RCC 7860 (cell line): ENCODE results near the gene EDDM3A.
"Not testable (repeated sequence)": the region's sequence is repeated elsewhere in the genome, so short reads cannot be mapped to it uniquely, and the experiment has no call there.

Source experiments
- DNase-seq: peaks from one replicate; pipeline ENCODE4 v3.0.0-alpha.2; 2015; ENCODE audit warnings: low spot score
- FAIRE-seq: peaks from 2 replicates; lab custom pipeline; 2012; peaks lifted over from hg19 to GRCh38; lab: Jason Lieb, UNC

Gene EDDM3A

DNA sequence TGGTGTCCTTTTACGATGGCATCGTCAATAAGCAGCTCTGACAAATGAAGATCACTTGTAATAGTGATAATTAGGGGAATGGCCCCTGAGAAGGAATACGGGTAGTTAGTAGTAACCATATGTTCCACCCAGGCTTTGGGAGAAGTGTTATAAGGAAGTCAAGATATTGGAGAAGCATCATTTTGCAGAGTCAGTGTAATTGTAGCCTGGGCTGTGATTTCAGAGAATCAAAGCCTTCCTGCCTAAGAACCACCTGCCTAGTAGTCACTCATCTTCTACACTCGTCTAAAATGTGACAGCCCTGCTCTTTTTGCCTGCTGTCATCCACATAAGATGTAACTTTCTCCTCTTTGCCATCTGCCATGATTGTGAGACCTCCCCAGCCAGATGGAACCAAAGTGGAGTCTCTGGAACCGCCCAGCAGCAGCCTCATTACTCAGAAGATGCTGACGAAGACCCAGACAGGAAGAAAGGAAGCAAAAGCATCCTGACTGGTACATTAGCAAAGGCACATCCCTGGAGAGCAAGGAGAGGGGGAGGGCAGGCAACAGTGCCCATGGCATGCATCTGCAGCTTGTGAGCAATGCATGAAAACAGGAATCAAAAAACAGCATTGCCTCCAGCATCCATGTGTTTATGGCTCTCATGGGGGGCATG is 12.6 kb upstream of the EDDM3A start:
- FAIRE-seq (no peak), DNase-seq (no peak)

DNA sequence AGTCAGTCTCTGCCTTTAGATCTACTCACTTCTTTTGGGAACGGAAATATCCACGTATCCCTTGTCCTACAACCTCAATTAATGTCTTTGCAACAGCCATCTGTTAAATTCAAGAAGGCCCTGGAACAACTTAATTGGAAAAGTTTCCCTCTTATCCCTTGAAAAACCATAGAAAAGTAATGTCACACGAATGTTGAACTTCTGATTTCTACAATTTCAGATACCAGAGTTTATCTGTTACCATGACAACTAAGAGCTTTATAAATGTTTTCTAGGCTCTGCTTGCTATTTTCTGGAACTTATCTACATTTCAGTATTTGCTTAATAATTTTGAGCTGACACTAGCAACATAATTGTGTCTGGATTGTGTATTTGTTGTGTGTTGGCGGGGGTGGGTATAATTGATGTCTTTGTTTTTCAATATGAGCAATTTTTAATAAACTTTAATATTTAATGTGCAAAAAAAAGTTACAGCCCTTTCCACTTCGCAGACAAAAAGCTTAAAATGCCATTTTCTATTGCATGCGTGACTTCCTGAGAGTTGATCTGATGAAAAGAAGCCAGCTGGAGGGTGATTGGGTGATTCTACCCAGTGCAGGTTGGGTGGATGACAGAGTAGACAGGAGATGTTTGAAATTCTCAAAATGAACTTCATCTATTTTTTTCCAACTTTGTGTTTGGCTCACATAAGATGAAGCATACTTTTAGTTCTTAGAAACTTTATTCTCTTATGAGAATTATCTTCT is 11.8 kb upstream of the EDDM3A start:
- FAIRE-seq (no peak), DNase-seq (no peak)

GRCh38 chr14:20734430-20734806 is 11.3 kb upstream of the EDDM3A start:
- FAIRE-seq: no peak
- DNase-seq: no peak

DNA sequence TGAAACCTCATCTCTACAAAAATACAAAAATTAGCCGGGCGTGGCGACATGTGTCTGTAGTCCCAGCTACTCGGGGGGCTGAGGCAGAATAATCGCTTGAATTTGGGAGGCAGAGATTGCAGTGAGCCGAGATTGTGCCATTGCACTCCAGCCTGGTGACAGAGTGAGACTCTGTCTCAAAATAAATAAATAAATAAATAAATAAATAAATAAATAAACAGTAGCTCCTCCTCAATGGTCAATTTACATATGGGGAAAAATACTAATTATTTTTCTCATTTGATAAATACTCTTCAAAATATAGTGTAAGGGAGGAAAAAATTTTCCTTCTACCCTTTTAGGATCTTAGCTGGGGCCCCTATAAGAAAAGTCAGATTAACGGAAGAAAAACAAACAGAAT is 7.4 kb upstream of the EDDM3A start:
- not testable (repeated sequence) for DNase-seq, FAIRE-seq

DNA sequence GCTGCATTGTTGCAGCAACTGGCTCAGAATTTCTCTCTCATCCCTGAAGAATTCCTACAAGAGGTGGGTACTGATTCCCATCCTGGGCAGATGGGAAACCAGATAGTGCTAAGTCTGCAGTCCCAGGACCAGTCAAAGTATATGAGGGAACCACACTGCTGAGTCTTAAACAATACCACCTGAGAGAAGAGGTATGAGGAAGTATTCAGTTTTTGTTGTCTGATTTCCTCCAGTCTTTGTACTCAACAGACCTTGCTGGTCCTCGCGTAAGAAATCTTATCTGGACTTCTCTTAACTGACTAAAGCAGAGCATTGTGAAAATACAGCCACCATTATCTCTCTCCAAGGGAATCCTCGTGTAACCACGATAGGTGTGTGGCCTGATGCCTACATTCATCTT is 3.6 kb upstream of the EDDM3A start:
- no peak for FAIRE-seq
- DNase-seq: no peak

- no peak for DNase-seq
- FAIRE-seq: no peak
Observed at GRCh38 chr14:20743556-20743955, 2.1 kb upstream of the EDDM3A start.

- DNase-seq (no peak), FAIRE-seq (no peak)
Observed at GRCh38 chr14:20746566-20746965, 879 bp downstream of the EDDM3A start.

DNA sequence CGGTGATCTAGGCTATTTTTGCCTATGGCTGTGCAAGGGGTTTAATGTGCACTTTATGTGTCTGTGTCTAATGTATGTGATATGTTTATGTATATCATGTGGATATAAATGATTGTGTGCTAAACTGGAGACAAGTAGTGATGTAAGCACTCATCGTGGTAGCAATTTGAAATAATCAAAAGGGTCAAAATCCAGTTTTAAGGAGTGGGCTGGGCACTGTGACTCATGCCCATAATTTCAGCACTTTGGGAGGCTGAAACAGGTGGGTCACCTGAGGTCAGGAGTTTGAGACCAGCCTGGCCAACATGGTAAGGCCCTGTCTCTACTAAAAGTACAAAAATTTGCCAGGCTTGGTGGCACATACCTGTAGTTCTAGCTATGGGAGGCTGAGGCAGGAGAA is 2.8 kb downstream of the EDDM3A start:
- DNase-seq (no peak), FAIRE-seq (no peak)

DNA sequence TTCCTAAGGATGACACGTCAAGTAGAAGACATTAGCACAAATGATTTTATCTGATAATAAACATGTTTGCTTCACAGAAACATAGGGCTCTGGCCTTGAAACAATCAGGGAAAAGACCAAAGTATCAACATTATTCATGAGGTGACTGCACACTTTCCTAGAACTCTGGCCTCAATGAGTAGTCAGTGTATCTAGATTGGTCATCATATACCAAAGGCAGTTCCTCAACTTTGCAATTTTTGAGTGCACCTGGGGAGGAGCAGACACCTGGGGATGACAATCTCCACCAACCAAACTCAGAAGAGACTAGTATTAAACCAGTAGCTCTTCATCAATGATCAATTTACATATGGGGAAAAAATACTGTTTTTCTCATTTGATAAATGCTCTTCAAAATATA is 4.5 kb downstream of the EDDM3A start:
- FAIRE-seq: no peak
- DNase-seq: no peak

DNA sequence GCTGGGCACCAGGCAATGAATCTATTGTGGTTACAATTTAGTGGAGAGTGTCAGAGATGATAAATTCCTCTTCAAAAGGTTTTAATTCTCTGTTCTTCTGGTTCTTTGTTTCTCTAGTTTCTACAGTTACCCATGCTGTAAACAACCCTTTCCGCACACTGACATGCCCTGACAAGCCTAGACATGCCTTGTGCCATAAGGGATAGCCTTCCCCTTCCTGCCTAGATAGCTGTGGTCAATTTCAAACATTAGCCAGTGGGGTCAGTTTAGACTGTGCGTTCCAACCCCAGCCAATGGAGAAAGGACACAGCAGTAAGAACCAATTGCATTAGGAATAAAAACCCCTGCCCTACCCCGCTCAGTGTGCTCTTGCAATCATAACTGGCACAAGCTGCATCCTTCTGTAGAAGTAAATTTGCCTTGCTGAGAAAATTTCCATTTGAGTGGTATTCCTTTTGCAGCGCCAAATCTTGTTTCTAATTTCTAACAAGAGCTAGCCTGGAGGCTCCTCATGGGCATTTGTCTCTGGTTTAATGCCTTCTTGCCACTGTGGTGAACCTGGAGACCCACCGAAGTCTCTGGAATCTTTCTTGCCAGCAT is 6.4 kb downstream of the EDDM3A start:
- DNase-seq (no peak), FAIRE-seq (no peak)

DNA sequence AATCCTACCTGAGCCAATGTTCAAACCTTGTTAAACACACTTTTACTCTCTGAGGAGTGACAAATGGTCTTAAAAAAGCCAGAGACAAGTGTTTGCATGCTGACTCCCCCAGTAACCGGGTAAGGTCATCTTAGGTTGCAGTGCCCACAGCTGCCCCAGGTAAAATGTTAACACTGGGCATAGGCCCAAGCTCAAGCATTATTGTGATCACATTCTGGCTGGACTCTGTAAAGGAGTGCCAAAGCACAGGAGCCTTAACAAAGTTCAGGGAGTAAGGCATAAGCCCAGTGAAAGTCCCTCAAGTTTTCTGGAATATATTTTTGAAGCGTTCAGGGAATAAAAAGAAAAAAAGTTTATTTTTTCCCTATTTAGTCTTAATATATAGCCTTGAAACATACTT is 8.6 kb downstream of the EDDM3A start:
- no peak for FAIRE-seq
- no peak for DNase-seq

DNA sequence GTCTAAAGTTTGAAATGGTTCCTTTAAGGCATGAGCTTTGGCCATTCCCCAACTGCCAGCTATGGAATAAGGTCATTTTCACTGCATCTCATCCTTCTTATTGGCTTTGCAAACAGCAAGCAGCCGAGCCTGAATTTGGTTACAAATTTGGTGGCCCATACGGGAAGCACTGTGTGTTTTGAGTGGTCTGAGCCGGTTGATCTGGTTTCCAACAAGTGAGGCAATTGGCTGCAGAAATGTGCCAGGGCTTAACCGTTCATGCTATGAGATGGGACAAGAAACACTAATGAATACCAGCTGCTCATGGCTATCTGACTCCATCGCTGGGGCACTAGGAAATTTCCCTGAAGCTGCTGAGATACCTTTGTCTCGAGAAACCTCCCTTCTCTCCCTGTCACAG is 9.3 kb downstream of the EDDM3A start:
- DNase-seq (no peak), FAIRE-seq (no peak)

GRCh38 chr14:20757965-20758364 is 12.3 kb downstream of the EDDM3A start:
- DNase-seq (no peak), FAIRE-seq (no peak)

DNA sequence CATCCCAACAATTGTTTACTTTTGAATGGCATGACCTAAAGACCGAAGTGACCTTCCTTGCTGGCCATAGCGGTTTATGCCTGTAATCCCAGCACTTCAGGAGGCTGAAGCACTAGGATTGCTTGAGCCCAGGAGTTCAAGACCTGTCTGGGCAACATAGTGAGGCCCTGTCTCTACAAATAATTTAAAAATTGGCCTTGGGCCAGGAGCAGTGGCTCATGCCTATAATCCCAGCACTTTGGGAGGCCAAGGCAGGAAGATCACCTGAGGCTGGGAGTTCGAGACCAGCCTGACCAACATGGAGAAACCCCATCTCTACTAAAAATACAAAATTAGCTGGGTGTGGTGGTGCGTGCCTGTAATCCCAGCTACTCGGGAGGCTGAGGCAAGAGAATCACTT is 13.8 kb downstream of the EDDM3A start:
- not testable (repeated sequence) for FAIRE-seq, DNase-seq

- DNase-seq (no peak), FAIRE-seq (no peak)
Observed at GRCh38 chr14:20760950-20761349, 15.3 kb downstream of the EDDM3A start.

DNA sequence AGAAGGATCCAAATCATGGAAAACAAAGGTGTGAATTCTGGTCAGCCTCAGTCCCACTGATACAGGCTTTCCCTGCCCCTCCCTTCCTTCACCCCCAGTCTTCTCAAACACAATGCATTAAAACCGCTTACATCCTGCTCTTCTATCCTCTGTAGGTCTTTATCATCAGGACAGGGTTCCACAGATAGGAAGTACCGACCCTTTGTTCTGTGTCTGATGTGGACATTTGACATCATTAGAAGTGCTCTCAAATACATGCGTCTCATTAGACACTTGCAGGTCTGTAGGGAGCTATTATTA is 22.9 kb downstream of the EDDM3A start:
- no peak for DNase-seq
- no peak for FAIRE-seq

GRCh38 chr14:20769421-20769820 is 23.7 kb downstream of the EDDM3A start:
- FAIRE-seq (no peak), DNase-seq (no peak)

GRCh38 chr14:20772650-20773049 is 27.0 kb downstream of the EDDM3A start:
- no peak for DNase-seq
- FAIRE-seq: no peak

GRCh38 chr14:20774258-20774824 is 28.7 kb downstream of the EDDM3A start:
- no peak for FAIRE-seq
- DNase-seq: no peak

DNA sequence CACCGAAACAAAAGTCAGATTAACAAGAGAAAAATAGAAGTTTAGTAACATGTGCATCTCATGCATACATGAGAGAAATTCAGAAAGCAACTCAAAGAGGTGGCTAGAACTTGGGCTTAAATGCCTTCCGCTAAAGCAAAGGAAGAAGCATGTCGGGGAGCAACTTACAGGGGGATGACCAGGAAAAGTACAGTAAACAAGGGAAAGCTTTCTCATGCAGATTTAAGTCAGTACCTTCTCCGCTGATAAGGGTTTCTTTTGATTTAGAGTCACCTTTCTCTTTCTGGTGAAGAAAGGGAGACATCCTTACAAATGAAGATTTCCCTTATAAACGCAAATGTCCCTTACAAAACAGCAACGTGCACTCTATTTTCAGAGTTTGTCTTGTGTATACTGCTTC is 29.4 kb downstream of the EDDM3A start:
- DNase-seq: no peak
- no peak for FAIRE-seq

DNA sequence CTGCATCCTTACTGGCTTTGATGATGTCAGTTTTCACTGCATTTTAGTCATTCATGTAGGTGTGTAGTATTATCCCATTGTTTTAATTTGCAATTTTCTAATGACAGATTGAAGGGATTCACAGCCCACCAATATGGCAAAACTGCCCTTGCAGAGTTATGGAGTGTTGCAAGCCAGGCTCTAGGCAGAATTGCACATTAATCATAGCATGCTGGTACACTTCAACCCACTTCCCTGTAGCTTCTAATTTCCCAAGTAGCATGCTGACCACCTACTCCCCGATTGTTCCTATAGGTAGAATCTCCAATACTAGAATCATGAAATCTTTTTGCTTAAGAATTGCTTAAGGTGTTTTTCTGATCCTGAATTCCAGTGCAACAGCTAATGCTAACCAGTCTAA is 30.2 kb downstream of the EDDM3A start:
- FAIRE-seq: no peak
- DNase-seq: no peak

DNA sequence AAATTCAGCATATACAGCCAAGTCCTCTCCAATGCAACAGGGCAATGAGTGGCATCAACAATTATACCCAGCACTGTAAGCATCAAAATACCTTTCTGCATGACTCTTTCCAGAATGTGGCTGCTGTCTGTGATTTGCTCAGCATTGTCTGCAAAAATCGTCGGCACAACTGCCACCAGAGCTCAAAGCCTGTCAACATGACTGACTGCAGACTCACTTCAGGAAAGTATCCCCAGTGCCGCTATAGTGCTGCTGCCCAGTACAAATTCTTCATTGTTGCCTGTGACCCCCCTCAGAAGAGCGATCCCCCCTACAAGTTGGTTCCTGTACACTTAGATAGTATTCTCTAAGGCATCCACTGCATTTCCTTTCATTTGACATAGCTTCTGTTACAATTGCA is 36.1 kb downstream of the EDDM3A start:
- FAIRE-seq (no peak), DNase-seq (no peak)
